ENCODE data around the gene CORO7.

The CORO7 gene

GRCh38 chr16:4309102-4309832 is 107.1 kb downstream of the CORO7 start:
- peak overlapping the region; percentile 18; the same call in 1 of the 2 replicates for H3K4me2 ChIP-seq (ENCODE audit: low read length)
- peaks cover 4% of the 10 kb centered on the region; the same call in 1 of the 2 replicates for H3F3A ChIP-seq (ENCODE audit: insufficient read depth, low read length)
- peaks cover 19% of the 10 kb centered on the region for H3K36me3 ChIP-seq (ENCODE audit: insufficient read depth, low read length)
- H3K27me3 ChIP-seq (ENCODE audit: insufficient read depth, low read length) = 0 out of 2 replicates have a peak, but pooled peaks cover 3% of the 10 kb centered on the region
- H3K4me1 ChIP-seq (ENCODE audit: insufficient read depth, low read length, severe bottlenecking) = peaks cover 33% of the 10 kb centered on the region
- H2AFZ ChIP-seq (ENCODE audit: low read length) = no peak overlapping the region
- no peaks in the 10 kb centered on the region for H3K9me2 ChIP-seq (ENCODE audit: low read depth, low read length)
- no peak overlapping the region for H3K9ac ChIP-seq (ENCODE audit: low read length)
- TF ChIP-seq CTCF (IDR thresholded peaks at IDR 0.05; ENCODE audit: low read length) (no peak), EZH2 (IDR thresholded peaks at IDR 0.05; ENCODE audit: borderline replicate concordance, low read length) (no peak)
- peak overlapping the region; percentile 74 for H3K27ac ChIP-seq (ENCODE audit: low read depth, low read length, poor library complexity, severe bottlenecking)
- no peaks in the 10 kb centered on the region for H3K79me2 ChIP-seq (ENCODE audit: insufficient read depth, low read length)
- no peaks in the 10 kb centered on the region for H4K20me1 ChIP-seq (ENCODE audit: insufficient read depth, low read length)
- H3K4me3 ChIP-seq (ENCODE audit: low read depth, low read length, poor library complexity, severe bottlenecking) = no peak overlapping the region
- H3K9me3 ChIP-seq (ENCODE audit: low read length) = no peaks in the 10 kb centered on the region

GRCh38 chr16:4307215-4308037 is 109.0 kb downstream of the CORO7 start:
- H3F3A ChIP-seq (ENCODE audit: insufficient read depth, low read length) = peaks cover 4% of the 10 kb centered on the region; the same call in 1 of the 2 replicates
- no peaks in the 10 kb centered on the region for H3K9me2 ChIP-seq (ENCODE audit: low read depth, low read length)
- H3K9ac ChIP-seq (ENCODE audit: low read length) = peak overlapping the region; percentile 85
- H4K20me1 ChIP-seq (ENCODE audit: insufficient read depth, low read length) = no peaks in the 10 kb centered on the region
- no peaks in the 10 kb centered on the region for H3K27me3 ChIP-seq (ENCODE audit: insufficient read depth, low read length)
- H3K79me2 ChIP-seq (ENCODE audit: insufficient read depth, low read length) = no peaks in the 10 kb centered on the region
- TF ChIP-seq CTCF (IDR thresholded peaks at IDR 0.05; ENCODE audit: low read length) = no peak
- TF ChIP-seq EZH2 (IDR thresholded peaks at IDR 0.05; ENCODE audit: borderline replicate concordance, low read length) = no peak
- H3K4me3 ChIP-seq (ENCODE audit: low read depth, low read length, poor library complexity, severe bottlenecking) = peak overlapping the region; percentile 88
- peak overlapping the region; percentile 83 for H3K4me2 ChIP-seq (ENCODE audit: low read length)
- H2AFZ ChIP-seq (ENCODE audit: low read length) = no peak overlapping the region
- H3K4me1 ChIP-seq (ENCODE audit: insufficient read depth, low read length, severe bottlenecking) = peaks cover 33% of the 10 kb centered on the region
- peak overlapping the region; percentile 88 for H3K27ac ChIP-seq (ENCODE audit: low read depth, low read length, poor library complexity, severe bottlenecking)
- H3K36me3 ChIP-seq (ENCODE audit: insufficient read depth, low read length) = peaks cover 36% of the 10 kb centered on the region
- no peaks in the 10 kb centered on the region for H3K9me3 ChIP-seq (ENCODE audit: low read length)

GRCh38 chr16:4306470-4307214 is 109.8 kb downstream of the CORO7 start:
- Histone ChIP-seq H3F3A (ENCODE audit: insufficient read depth, low read length) (peaks cover 4% of the 10 kb centered on the region; the same call in 1 of the 2 replicates), H3K4me3 (ENCODE audit: low read depth, low read length, poor library complexity, severe bottlenecking) (peak overlapping the region; percentile 88), H3K9me2 (ENCODE audit: low read depth, low read length) (no peaks in the 10 kb centered on the region), H3K9me3 (ENCODE audit: low read length) (no peaks in the 10 kb centered on the region), H3K4me1 (ENCODE audit: insufficient read depth, low read length, severe bottlenecking) (peaks cover 33% of the 10 kb centered on the region), H3K36me3 (ENCODE audit: insufficient read depth, low read length) (peaks cover 44% of the 10 kb centered on the region), H3K9ac (ENCODE audit: low read length) (peak overlapping the region; percentile 85), H3K27ac (ENCODE audit: low read depth, low read length, poor library complexity, severe bottlenecking) (peak overlapping the region; percentile 88), H3K4me2 (ENCODE audit: low read length) (peak overlapping the region; percentile 83), H4K20me1 (ENCODE audit: insufficient read depth, low read length) (no peaks in the 10 kb centered on the region), H3K79me2 (ENCODE audit: insufficient read depth, low read length) (no peaks in the 10 kb centered on the region), H3K27me3 (ENCODE audit: insufficient read depth, low read length) (no peaks in the 10 kb centered on the region), H2AFZ (ENCODE audit: low read length) (no peak overlapping the region)
- no peak for TF ChIP-seq EZH2 (IDR thresholded peaks at IDR 0.05; ENCODE audit: borderline replicate concordance, low read length)
